Cardiac fibroblast (primary cell): Measurements from ENCODE around the gene TNIK.

Source experiments
- DNase-seq, 2 donors: peaks; one replicate each; pipeline versions ENCODE4 v3.0.0 to v3.0.0-alpha.2; 2010; ENCODE audit warnings: low read depth in 2 of 2
- H3K4me3 ChIP-seq, 2 donors: replicated peaks in 1 of 2; 1 replicate in 1 of 2; 2 replicates in 1 of 2; pipeline ENCODE4 v1.5.1; 2011; ENCODE audit warnings: low read depth in 2 of 2, low read length in 2 of 2, mild to moderate bottlenecking in 2 of 2, moderate library complexity in 1 of 2
- CTCF ChIP-seq: IDR thresholded peaks from one replicate; pipeline ENCODE4 v1.5.1; 2011; ENCODE audit warnings: low read depth, mild to moderate bottlenecking, low read length, inconsistent platforms

TNIK gene

GRCh38 chr3:171176244-171176933, 283.8 kb downstream of the TNIK start:
- no peak for TF ChIP-seq CTCF
- no peak for DNase-seq
- no peak overlapping the region for H3K4me3 ChIP-seq

DNA sequence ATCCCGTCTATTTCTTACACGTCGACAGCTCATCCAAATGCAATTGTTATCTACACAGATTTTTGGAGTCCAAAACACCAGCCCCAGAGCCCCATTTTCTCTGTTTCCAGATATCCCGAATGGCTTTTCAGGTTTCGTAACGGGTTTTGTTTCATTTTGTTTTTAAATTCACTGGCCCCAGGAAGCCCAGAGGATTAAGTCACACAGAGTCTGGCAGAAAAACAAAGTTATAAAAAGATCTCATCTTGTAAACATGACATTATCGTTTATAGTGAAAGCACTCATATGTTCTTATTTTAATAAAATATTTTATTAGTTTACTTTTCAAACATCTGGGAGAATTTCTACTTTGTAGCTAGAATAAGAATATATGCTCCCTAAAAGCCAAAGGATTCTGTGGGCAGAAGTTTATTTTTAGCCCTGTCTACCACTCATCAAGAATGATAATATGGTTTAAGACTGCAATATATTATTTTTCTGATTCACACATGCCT, 284.4 kb downstream of the TNIK start:
- DNase-seq: peak in 1 of 2 donors; percentile 43
- TF ChIP-seq CTCF: no peak
- no peak overlapping the region for H3K4me3 ChIP-seq

GRCh38 chr3:171173736-171174135, 286.5 kb downstream of the TNIK start:
- no peak for TF ChIP-seq CTCF
- H3K4me3 ChIP-seq: no peak overlapping the region
- DNase-seq: no peak

DNA sequence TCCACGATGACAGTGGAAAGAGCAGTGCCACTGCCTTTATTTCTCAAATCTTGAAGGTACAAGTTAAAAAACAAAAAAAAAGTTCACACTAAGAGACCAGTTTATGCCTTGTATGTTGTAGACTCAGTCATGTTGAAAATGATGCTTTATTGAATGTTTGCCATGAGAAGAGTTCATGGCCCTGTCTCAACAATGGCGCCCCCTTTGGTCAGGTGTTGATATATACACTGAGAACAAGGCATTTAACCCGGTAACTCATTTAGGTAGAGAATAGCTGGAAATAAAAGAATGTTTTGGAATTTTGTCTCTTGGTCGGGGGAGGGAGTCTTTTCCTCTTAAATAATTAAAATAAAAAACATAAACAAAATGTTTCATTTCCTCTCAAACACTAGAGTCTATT, 288.1 kb downstream of the TNIK start:
- peak; percentile 27 for TF ChIP-seq CTCF

GRCh38 chr3:171169866-171170265, 290.3 kb downstream of the TNIK start:
- no peak for DNase-seq
- no peak overlapping the region for H3K4me3 ChIP-seq
- no peak for TF ChIP-seq CTCF

More for the DNA sequence above, 288.1 kb downstream of the TNIK start:
- no peak overlapping the region for H3K4me3 ChIP-seq
- no peak for DNase-seq

DNA sequence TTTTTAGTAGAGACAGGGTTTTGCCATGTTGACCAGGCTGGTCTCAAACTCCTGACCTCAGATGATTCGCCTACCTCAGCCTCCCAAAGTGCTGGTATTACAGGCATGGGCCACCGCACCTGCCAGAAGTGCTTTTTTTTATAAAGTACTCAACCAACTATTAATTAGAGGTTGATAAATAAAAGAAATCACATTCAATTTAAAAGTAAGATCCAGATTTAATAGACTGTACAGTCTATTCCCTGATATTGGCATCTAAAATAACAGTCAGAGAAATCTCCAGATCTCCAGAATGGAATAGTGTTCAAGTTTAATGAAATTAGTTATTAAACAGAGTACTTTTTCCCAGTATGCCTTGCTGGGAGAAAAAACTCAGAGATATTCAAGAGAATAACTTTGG, 290.8 kb downstream of the TNIK start:
- DNase-seq: no peak
- no peak for TF ChIP-seq CTCF
- H3K4me3 ChIP-seq: no peak overlapping the region

DNA sequence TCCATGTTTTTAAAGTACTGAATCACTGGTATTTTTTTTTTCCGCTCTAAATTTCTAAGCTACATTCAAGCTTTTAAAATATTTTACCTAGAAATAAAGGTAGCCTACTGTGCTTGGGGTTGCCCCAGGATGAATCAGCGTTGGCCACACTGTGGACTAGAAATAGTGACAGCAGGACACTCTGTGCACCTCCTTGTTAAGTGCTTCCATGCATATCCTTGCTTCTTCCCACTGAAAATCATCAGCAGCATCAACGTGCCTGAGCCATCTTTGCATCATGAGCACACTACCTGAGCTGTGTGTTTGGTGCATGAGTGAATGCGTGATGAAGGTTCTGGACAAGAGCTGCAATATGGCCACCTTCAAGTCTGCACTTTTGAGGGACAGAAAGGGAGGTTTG, 291.7 kb downstream of the TNIK start:
- DNase-seq: no peak
- H3K4me3 ChIP-seq: no peak overlapping the region
- TF ChIP-seq CTCF: no peak
